Body of pancreas (tissue), 4 donors: ENCODE data around the gene KRTAP8-1.

Experiments
- POLR2A ChIP-seq, 3 donors: fragments of 450-650 bp; IDR thresholded peaks; one replicate each; pipeline ENCODE4 v1.6.1; 2016; ENCODE audit warnings: antibody characterized with exemption in 3 of 3, mild to moderate bottlenecking in 2 of 3
- TF ChIP-seq, protein P1 (sequence below), 7 experiments: fragments of 450-650 bp in 4 of 7; fragments of 200-600 bp in 3 of 7; sonication (generic) in 3 of 7; IDR thresholded peaks; one replicate each; pipeline ENCODE4 v1.5.1; 2016 to 2019; ENCODE audit warnings: antibody characterized with exemption in 7 of 7

DNA sequence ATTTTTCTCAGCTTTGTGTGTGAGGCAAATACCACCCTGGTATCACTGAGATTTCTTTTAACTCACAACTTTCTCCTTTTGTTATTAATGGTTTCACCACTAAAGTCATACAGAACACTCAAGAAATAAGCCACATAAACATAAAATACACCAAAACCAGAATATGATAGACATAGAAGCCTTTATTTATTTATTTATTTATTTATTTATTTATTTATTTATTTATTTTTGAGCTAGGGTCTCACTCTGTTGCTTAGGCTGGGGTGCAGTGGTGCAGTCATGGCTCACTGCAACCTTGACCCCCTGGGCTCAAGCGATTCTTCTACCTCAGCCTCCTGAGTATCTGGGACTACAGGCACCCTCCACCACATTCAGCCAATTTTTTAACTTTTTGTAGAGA lies 12.5 kb downstream of the KRTAP8-1 start:
- no peak for TF ChIP-seq POLR2A (IDR thresholded peaks at IDR 0.05)
- TF ChIP-seq, protein P1, sequence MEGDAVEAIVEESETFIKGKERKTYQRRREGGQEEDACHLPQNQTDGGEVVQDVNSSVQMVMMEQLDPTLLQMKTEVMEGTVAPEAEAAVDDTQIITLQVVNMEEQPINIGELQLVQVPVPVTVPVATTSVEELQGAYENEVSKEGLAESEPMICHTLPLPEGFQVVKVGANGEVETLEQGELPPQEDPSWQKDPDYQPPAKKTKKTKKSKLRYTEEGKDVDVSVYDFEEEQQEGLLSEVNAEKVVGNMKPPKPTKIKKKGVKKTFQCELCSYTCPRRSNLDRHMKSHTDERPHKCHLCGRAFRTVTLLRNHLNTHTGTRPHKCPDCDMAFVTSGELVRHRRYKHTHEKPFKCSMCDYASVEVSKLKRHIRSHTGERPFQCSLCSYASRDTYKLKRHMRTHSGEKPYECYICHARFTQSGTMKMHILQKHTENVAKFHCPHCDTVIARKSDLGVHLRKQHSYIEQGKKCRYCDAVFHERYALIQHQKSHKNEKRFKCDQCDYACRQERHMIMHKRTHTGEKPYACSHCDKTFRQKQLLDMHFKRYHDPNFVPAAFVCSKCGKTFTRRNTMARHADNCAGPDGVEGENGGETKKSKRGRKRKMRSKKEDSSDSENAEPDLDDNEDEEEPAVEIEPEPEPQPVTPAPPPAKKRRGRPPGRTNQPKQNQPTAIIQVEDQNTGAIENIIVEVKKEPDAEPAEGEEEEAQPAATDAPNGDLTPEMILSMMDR (IDR thresholded peaks at IDR 0.05), result no peak
